Measurements from ENCODE around the gene POLR2L. TPM values are rescaled to one million over a fixed set of nuclear protein-coding genes. Genes with fewer than 3 reads are reported as not detected.

POLR2L gene
- total RNA-seq, 1 donor from 2014 or later = 106 TPM

GRCh38 chr11:813072-813455 lies 29.3 kb downstream of the POLR2L start:
- peaks cover 11% of the 10 kb centered on the region for H3K4me1 Mint-ChIP-seq (ENCODE audit: low read depth, unreplicated experiment)
- no peaks in the 10 kb centered on the region for H3K36me3 Mint-ChIP-seq (ENCODE audit: unreplicated experiment)
- H3K27ac Mint-ChIP-seq (ENCODE audit: unreplicated experiment) = no peak overlapping the region
- DNase-seq = no peak
- no peak overlapping the region for H3K4me3 Mint-ChIP-seq (ENCODE audit: unreplicated experiment)
- no peak for TF ChIP-seq CTCF (IDR thresholded peaks at IDR 0.05; ENCODE audit: partially characterized antibody, unreplicated experiment)
- peaks cover 5% of the 10 kb centered on the region for H3K9me3 Mint-ChIP-seq (ENCODE audit: unreplicated experiment)
- peaks cover 5% of the 10 kb centered on the region for H3K27me3 Mint-ChIP-seq (ENCODE audit: unreplicated experiment)

GRCh38 chr11:812390-812789 lies 29.9 kb downstream of the POLR2L start:
- Mint-ChIP-seq H3K4me3 (ENCODE audit: unreplicated experiment) (no peak overlapping the region), H3K4me1 (ENCODE audit: low read depth, unreplicated experiment) (peaks cover 11% of the 10 kb centered on the region), H3K36me3 (ENCODE audit: unreplicated experiment) (no peaks in the 10 kb centered on the region), H3K27ac (ENCODE audit: unreplicated experiment) (no peak overlapping the region), H3K9me3 (ENCODE audit: unreplicated experiment) (peaks cover 7% of the 10 kb centered on the region), H3K27me3 (ENCODE audit: unreplicated experiment) (peaks cover 8% of the 10 kb centered on the region)
- TF ChIP-seq CTCF (IDR thresholded peaks at IDR 0.05; ENCODE audit: partially characterized antibody, unreplicated experiment) = no peak
- no peak for DNase-seq

GRCh38 chr11:811446-812245 lies 30.7 kb downstream of the POLR2L start:
- TF ChIP-seq CTCF (IDR thresholded peaks at IDR 0.05; ENCODE audit: partially characterized antibody, unreplicated experiment) = no peak
- H3K4me1 Mint-ChIP-seq (ENCODE audit: low read depth, unreplicated experiment) = peaks cover 11% of the 10 kb centered on the region
- peak overlapping the region; percentile 48 for H3K27ac Mint-ChIP-seq (ENCODE audit: unreplicated experiment)
- H3K9me3 Mint-ChIP-seq (ENCODE audit: unreplicated experiment) = peaks cover 7% of the 10 kb centered on the region
- H3K36me3 Mint-ChIP-seq (ENCODE audit: unreplicated experiment) = no peaks in the 10 kb centered on the region
- peak overlapping the region; percentile 92 for H3K4me3 Mint-ChIP-seq (ENCODE audit: unreplicated experiment)
- DNase-seq = no peak
- H3K27me3 Mint-ChIP-seq (ENCODE audit: unreplicated experiment) = peaks cover 8% of the 10 kb centered on the region

GRCh38 chr11:810040-810567 lies 32.2 kb downstream of the POLR2L start:
- Mint-ChIP-seq H3K36me3 (ENCODE audit: unreplicated experiment) (no peaks in the 10 kb centered on the region), H3K4me3 (ENCODE audit: unreplicated experiment) (peak overlapping the region; percentile 96), H3K9me3 (ENCODE audit: unreplicated experiment) (peaks cover 12% of the 10 kb centered on the region), H3K27me3 (ENCODE audit: unreplicated experiment) (peaks cover 14% of the 10 kb centered on the region), H3K27ac (ENCODE audit: unreplicated experiment) (peak overlapping the region; percentile 59), H3K4me1 (ENCODE audit: low read depth, unreplicated experiment) (peaks cover 15% of the 10 kb centered on the region)
- peak; percentile 33 for DNase-seq
- TF ChIP-seq CTCF (IDR thresholded peaks at IDR 0.05; ENCODE audit: partially characterized antibody, unreplicated experiment) = no peak

Measured in glutamatergic neuron (in vitro differentiated cells).